DMS 273 (cell line): ENCODE measurements around the gene TSPAN10.

Source experiments
- DNase-seq: peaks from one replicate; lab custom pipeline; 2025; ENCODE audit not compliant: unreplicated experiment; lab: John Stamatoyannopoulos, UW

The TSPAN10 gene

GRCh38 chr17:81659038-81659437 lies 22.0 kb downstream of the TSPAN10 start:
- DNase-seq, result no peak

- DNase-seq, result no peak
These were observed 23.4 kb downstream of the TSPAN10 start for GRCh38 chr17:81660441-81660840.

GRCh38 chr17:81662002-81662401 lies 25.0 kb downstream of the TSPAN10 start:
- no peak for DNase-seq

- no peak for DNase-seq
These were observed 27.1 kb downstream of the TSPAN10 start for GRCh38 chr17:81664051-81664470.

- DNase-seq, result peak; percentile 64
These were observed 28.5 kb downstream of the TSPAN10 start for GRCh38 chr17:81665205-81666091.

GRCh38 chr17:81666092-81666341 lies 29.0 kb downstream of the TSPAN10 start:
- DNase-seq, result peak; percentile 80

GRCh38 chr17:81666342-81667191 lies 29.6 kb downstream of the TSPAN10 start, which contains the start of the genes CCDC137 and OXLD1:
Gene CCDC137 (plus strand): TSS chr17:81666737. CDS start chr17:81666767, 30 bp downstream.
Gene OXLD1 (minus strand): TSS chr17:81666605. CDS start chr17:81666577, 28 bp downstream.
- peak; percentile 99 for DNase-seq

GRCh38 chr17:81667754-81668153 lies 30.8 kb downstream of the TSPAN10 start:
- DNase-seq, result peak; percentile 54

GRCh38 chr17:81672504-81672903 lies 35.5 kb downstream of the TSPAN10 start:
- DNase-seq, result no peak

- DNase-seq, result no peak
These were observed 36.0 kb downstream of the TSPAN10 start for GRCh38 chr17:81672954-81673353.

GRCh38 chr17:81673561-81674258 lies 36.7 kb downstream of the TSPAN10 start:
- DNase-seq, result peak; percentile 35

- DNase-seq, result peak; percentile 63
These were observed 38.7 kb downstream of the TSPAN10 start for GRCh38 chr17:81675515-81676221.

- DNase-seq, result peak; percentile 34
These were observed 39.9 kb downstream of the TSPAN10 start for GRCh38 chr17:81676906-81677305.

- no peak for DNase-seq
These were observed 43.2 kb downstream of the TSPAN10 start for GRCh38 chr17:81680150-81680549.

- peak; percentile 55 for DNase-seq
These were observed 44.7 kb downstream of the TSPAN10 start for GRCh38 chr17:81681672-81682071.

- DNase-seq, result peak; percentile 77
These were observed 45.7 kb downstream of the TSPAN10 start for GRCh38 chr17:81682565-81683207.

GRCh38 chr17:81683208-81683583 lies 46.2 kb downstream of the TSPAN10 start:
- peak; percentile 63 for DNase-seq

- DNase-seq, result peak; percentile 100
These were observed 46.8 kb downstream of the TSPAN10 start, which contains the start of the genes ARL16 and HGS for GRCh38 chr17:81683584-81684441. Gene ARL16 (minus strand): TSS chr17:81683797. CDS start chr17:81683753, 44 bp downstream. Gene HGS (plus strand): TSS chr17:81684011. CDS start chr17:81684067, 56 bp downstream.

GRCh38 chr17:81684442-81684911 lies 47.5 kb downstream of the TSPAN10 start:
- DNase-seq, result peak; percentile 66
